GM18498 (cell line): ENCODE measurements around the gene CPXM2.

Experiments used
- ATAC-seq: cut with Tn5 transposase; IDR thresholded peaks from one replicate; pipeline ENCODE4 v1.9.1; 2021; ENCODE audit warnings: mild to moderate bottlenecking, moderate library complexity; ENCODE audit not compliant: unreplicated experiment

The CPXM2 gene

DNA sequence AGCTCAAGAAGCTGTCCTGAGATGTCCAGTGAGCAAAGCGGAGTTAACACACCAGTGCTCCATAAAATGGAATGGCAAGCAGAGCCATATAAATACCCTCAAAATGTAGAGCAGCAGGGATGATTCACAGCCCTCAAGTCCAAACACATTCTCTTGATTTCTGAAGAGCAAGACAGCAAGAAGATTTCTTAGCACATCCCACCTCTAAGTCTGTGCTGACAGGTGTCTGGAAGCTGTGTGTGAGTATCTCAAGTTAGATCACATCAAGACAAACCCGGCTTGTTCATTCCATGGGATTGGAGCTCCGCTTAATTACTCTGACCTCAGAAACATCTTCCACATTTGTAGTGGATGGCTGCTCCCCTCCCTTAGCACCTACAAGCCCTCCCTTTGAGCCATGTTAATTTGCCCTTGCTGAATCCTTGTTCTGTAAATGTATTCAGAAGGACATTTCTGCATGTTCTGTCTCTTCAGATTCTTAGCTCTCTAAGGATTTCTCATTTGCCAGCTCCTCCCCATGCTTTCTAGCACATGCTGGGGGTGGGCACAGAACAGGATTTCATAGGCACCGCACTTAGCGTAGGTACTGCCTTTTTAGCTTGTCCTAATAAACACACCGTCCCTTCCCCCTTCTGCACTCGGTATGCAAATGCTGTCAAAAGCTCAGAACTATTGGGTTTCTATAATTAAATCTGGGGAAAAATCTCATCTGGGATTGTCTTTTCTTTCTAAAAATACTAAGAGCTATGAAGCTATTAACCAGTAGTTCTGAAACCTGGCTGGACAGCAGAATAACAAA is 112.7 kb downstream of the CPXM2 start:
- ATAC-seq = no peak

DNA sequence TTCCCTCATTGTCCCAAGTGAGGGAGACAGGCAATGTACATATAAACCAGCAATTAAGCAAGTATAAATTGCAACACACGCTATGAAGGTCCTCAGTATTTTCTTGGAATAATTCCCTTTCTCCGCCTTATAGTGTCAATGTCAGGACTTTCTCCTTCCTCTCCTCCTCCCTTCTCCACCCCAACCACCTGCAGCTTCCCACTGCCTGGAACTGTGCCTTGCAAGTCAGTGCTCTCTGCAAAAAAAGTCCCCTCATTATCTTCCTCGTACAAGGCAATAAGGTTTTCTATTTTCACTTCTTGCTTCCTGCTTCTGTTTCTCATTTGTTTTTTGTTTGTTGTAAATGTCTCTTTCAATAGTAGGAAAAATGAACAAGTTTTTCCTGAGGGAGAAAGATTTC is 113.7 kb downstream of the CPXM2 start:
- no peak for ATAC-seq

DNA sequence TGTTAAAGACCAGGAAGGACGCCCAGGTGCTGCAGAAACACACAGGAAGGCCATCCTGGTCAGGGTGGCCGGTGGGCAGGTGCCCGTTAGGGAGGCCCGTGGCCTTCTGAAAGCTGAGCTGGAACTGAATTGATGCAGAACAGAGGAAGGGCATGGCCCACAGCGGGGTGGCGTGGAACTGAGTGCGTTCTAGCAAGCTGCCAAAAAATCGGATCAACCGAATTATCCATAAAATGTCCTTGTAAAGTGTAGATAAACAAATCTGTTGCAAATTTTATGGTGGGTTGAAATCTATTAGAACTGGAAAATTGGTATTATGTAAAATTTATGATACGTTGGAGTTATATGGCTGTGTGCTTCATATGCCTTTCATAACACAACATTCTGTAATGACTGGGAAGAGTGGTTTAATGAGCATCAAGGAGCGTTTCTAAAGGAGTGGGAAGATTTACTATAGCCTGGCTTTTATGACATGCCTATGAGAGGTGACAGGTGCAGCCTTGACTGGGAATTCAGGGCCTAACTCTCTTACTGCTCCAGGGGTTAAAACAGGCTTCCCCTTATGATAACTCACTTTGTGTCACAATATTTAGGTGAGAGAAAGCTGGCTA is 117.4 kb downstream of the CPXM2 start:
- no peak for ATAC-seq

DNA sequence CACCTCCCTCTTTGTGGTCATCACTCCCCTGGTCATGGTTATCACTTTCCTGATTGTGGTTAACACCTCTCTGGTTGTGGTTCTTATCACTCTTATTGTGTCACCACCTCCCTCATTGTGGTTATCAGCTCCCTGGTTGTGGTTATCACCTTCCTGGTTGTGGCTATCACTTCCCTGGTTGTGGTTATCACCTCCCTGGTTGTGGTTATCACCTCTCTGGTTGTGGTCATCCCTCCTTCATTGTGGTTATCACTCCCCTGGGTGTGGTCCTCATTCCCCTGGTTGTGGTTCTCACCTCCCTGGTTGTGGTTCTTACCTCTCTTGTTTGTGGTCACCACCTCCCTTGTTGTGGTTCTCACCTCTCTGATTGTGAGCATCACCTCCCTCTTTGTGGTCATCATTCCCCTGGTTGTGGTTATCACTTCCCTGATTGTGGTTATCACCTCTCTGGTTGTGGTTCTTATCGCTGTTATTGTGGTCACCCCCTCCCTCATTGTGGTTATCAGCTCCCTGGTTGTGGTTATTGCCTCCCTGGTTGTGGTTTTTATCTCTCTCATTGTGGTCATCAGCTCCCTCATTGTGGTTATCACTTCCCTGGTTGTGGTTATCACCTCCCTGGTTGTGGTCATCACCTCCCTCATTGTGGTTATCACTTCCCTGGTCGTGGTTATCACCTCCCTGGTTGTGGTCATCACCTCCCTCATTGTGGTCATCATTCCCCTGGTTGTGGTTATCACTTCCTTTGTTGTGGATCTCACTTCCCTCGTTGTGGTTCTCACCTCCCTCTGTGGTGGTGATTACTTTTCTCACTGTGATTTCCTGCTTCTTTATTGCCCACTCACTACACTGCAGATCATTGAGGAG is 118.7 kb downstream of the CPXM2 start:
- ATAC-seq = no peak

DNA sequence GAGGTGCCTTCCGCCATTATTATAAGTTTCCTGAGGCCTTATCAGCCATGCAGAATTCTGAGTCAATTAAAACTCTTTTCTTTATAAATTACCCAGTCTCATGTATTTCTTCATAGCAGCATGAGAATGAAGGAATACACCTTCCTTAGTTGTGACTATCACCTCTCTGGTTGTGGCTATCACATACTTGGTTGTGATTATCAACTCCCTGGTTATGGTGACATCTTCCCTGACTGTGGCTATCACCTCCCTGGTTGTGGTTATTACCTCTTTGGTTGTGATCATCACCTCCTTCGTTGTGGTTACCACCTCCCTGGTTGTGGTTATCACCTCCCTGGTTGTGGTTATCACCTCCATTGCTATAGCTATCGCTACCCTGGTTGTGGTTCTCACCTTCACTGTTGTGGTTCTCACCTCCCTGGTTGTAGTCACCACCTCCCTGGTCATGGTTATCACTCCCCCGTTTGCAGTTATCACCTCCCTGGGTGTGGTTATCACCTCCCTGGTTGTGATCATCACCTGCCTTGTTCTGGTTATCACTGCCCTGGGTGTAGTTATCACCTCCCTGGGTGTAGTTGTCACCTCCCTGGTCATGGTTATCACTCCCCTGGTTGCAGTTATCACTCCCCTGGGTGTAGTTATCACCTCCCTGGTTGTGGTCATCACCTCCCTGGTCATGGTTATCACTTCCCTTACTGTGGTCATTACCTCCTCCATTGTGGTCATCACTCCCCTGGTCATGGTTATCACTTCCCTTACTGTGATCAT is 119.5 kb downstream of the CPXM2 start:
- no peak for ATAC-seq

DNA sequence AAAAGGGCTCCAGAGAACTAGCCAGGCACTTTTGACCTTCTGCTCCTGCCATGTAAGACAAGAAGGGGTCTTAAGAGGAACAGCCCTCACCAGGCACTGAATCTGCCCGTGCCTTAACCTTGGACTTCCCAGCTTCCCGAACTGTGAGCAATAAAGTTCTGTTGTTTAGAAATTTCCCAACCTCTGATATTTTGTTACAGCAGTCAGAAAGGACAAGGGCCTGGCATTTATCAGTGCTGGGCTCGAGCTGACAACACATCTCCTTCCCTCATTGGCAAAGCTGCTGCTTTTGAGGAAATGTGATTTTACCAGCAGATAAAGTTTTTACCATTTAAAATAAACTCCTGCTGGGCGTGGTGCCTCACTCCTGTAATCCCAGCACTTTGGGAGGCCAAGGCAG is 122.0 kb downstream of the CPXM2 start:
- ATAC-seq = no peak

DNA sequence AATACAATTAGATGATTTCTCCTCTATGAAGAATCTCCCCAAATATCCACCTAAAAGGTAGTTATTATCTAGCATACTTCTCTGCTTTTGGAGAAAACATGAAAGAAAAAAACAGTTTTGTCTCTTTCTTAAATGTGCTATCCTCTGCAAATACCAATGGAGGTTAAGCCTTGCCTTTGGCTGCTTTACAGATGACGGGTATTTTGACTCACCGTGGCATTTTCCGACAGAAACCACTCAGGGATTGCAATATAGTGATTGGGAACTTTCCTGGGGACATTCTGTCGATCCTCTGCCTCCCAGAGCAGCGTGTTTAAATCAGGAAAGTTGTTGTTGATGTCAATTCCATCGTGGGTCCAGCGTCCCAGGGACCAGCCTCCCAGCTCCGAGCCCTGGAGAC is 124.8 kb downstream of the CPXM2 start:
- ATAC-seq = no peak

DNA sequence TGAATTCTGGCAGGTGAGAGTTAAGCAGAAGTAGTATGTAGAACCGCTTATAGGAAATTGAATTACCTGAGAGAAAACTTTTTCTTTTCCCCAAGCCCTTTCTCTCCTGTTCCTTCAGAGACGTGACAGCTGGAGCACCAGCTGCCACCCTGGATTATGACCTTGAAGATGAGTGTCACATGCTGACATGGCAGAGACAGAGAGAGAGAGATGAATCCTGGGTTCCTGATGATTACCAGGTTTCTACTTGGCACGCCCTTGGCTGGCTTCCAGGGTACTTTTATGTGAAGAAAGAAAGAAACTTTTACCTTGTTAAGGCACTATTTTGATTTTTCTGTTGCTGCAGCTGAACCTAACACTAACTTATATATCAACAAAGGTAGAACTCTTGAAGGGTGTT is 125.6 kb downstream of the CPXM2 start:
- no peak for ATAC-seq

DNA sequence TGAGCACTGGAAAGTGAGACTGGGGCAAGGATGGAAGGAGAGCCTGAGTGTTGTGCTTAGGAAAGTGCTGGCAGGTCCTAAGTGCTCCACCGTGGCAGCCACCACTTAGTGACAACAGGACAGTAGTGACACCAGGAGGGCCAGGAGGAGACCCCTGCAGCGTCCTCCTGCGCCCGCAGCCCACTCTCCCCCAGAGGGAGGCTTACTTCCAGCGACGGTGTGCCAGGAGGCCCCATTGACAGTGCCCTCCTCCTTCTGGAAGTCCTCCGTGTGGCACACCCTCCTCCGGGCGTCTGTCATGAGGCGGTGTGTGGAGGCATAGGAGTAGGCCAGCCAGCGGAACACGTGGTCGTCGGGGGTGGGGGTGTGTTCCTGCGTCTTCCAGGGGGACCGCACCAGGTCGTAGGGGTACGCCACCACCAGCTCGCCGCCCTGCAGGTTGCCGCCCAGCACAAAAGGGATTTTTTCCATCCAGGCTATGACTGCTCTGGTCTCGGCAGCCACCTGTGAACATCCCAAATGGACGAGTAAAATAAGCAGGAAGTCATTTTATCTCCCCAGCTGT is 129.9 kb downstream of the CPXM2 start:
- ATAC-seq = no peak

DNA sequence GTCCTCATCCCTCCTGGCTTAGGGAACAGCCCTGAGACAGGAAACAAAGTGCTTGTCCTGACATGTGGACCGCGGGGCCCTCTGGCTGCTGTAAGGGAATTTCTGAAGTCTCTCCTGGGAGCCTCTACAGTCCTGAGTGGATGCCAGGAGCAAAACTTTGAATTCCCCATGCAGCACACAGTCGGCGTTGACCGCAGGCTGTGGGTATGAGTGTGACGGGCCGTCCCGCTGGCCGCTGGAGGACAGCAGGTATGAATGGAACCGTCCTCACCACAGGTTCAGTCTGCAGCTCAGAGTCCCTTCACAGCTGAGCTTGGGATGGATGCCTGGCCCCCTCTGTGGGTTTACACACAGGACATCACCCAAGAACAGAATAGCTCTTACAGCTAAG is 130.6 kb downstream of the CPXM2 start:
- ATAC-seq = no peak

DNA sequence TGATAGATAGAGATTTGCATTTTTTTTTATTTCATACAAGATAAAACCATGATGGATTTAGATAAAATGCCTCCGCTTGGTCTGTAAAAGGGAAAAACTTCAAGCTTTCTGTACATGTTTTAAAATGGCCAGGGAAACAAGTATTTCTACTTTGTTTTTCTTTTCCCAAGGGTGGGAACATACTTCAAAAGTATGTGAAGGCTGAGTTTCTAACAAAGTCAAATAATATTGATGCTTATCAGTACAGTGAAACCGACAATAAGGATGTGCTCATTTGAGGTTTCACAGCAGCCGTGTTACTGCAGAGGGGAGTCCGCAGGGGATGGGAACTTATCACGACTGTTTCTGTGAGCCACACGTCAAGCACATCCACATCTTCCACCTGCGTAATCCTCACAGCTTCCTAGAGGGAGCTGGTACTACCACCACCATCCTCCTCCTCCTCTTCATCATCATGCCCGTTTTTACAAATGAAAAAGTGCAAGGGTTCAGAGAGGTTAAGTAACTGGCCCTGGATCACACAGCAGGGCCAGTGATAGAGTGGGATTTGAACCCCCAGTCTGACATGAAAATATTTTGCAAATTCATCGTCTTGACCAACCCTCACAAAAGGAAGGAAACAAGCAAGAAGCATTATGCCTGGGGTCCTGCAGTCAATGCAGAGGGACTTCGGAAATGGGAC is 131.1 kb downstream of the CPXM2 start:
- ATAC-seq = no peak

DNA sequence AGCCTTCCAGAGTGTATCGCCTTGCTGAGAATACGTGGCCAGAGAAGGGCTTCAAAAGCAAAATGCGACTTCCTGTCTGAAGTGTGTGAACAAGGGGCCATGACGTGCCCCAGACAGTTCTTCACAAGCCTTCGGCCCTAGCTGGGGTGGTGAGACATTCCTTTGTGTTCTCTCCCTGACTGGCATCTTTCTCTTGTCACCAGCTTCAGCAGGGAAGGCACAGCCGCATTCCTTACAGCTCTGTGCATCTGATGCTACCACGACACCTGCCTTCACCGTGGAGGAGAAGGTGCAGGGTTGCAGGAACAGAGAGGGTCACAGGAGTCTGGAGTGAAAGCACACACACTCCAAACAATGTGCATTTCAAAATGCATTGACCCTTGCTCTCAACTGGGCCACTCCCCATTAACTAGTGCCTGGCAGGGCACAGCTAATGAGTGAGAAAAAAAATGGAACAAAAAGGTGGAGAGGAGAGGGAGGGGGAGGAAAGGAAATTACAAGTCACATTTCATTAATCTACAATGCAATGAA is 132.0 kb downstream of the CPXM2 start:
- no peak for ATAC-seq

DNA sequence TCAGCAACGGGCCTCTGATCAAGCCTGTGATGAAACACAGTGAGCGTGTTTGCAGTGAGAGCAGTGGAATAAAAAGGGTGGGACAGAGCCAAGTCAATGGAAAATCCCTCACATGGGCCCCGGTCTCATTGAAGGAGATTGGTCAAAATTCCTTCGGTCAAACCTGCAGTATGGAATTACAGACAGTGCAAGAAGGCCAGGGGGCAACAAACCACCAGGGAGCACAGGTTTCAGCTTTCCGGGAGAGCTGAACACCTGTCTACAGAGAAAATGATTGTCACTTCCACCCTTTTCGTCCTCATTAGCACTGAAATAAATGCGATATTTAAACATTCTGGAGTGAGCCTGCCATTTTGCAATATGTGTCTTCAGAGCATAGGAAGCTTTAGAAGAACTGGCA is 132.6 kb downstream of the CPXM2 start:
- no peak for ATAC-seq

DNA sequence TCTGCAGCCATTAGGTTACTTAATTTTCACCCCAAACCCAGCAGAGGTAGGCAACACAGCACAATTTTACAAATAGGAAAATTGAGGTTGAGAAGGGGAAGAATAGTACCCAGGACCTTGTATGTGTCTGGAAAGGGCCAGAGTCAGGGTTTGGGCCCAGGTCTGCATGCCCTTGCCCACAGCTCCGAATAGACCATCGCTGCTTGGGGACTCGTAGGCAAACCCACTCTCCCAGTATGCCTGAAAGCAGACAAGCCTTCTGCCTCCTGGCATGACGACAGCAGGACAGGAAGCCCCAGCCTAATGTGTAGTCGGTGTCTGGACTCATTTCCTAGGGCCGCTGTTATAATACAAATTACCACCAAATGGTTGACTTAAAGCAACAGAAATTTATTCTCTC is 133.8 kb downstream of the CPXM2 start:
- ATAC-seq = no peak

DNA sequence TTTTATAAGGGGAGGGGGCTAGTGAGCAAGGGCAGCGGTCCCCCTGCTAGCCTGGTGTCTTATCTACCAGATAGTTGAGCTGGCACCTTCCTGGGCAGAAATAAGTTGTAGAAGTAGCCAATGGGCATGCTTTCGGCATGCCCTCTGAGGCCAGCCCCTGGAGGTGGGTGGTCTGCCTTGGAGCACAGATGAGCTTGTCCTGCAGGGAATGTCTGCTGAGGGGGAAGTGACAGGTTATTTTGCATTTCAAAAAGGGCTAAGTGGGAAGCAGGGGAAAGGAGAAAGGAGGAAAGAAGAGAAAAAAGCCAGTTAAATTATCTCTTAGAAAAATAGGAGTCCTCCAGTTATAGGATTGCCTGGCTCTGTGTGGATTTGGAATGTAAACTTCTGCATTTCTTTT is 136.5 kb downstream of the CPXM2 start:
- no peak for ATAC-seq

DNA sequence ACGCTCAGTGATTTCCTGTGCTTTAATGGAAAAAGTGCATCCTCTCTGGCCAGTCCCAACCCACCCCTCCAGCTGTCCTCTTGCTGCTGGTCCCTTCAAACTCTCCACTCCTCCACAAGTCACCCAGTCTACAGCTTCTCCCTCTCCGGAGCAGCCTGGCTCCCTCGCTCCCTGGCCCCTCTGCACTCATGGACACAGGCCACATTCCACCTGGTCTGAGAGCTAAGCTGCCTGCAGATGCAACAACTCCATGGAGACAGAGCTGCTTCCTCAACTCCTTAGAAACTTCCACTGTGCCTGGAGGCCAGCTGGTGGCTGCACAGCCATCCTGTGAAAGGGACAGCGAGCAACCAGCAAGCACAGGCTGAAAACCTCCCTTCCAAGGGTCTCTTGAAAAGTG is 137.5 kb downstream of the CPXM2 start:
- no peak for ATAC-seq

DNA sequence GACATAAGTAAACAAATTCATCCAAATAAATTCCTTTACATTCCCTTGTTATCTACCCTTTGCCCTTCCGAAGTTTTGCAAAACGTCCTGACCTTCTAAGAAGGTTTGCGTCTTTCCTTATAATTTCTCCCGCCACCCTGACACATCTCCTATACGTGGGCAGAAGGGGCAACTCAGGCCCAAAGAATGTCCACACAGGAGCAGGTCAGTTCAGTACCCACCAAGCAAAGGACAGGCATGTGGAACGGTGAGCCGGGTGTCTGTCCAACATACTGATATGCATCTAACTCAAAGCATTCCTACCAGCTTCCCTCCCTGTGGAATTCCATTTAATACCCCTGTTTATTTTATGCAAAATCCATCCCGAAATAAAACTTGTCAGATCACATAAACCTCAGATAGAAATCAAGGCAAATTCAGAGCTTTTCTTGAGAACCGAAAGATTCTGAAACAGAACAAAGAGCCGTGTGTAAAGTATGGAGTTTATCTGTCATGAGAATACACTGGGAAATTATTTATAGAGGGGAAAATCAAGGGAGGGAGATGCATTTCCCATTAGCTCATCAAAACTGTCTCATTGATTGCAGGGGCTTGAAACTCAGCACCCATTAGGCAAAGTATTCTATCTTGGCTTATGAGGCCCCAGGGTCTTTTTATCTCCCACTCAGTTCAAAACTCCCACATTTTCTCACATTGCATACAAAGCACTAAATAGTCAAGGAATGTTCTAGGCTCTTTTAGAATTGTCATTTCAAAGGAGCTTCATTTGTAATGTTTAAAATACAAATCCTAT is 140.1 kb downstream of the CPXM2 start:
- ATAC-seq = no peak

DNA sequence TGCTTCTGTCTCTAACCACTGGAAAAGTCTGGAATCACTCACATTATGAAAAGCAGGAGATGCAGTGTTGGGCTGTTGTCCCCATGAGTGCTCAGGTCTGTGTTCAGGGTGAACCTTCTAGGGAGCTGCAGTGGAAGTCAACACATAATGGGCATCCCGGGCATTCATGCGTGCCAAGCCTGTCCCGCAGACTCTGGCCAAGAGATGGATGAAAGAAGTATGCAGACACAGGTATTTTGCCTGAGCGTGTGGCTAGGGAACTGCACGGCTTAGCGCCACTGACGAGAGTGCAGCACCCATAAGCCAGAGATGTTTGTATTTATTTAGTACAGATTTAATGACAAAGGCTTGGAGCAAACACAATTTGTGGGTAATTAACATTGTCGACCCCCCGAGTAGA is 140.7 kb downstream of the CPXM2 start:
- no peak for ATAC-seq

DNA sequence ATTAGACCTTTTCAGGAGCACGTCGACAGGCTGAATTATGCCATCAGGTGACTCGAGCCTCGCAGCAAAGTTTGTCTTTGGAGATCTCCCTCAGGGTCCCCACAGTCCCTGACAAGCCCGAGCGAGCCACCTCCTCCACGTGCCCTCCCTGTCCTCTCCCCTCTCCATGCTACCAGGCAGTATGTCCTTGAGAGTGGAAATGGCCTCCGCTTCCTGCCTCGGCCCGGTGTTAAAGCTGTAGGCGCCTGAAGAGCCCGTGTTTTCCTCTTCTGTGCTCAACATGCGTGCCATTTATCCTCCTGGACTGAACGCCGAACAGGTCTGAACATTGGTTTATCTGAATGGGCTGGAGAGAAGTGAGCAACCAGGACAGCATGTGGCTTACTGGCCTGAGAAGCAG is 142.9 kb downstream of the CPXM2 start:
- ATAC-seq = no peak
